Breast epithelium (tissue), 3 donors: ENCODE results near the gene EFNA2.

Experiments used
- CTCF ChIP-seq, 3 donors: fragments of 450-650 bp; IDR thresholded peaks; one replicate each; pipeline ENCODE4 v1.5.1; 2016 to 2017; ENCODE audit warnings: antibody characterized with exemption in 3 of 3, mild to moderate bottlenecking in 3 of 3, moderate library complexity in 3 of 3
- POLR2A ChIP-seq: fragments of 450-650 bp; IDR thresholded peaks from one replicate; pipeline ENCODE4 v1.6.1; 2016; ENCODE audit warnings: antibody characterized with exemption, mild to moderate bottlenecking, moderate library complexity
- POLR2AphosphoS5 ChIP-seq, 3 donors: sonication (generic); formaldehyde crosslinking; IDR thresholded peaks; one replicate each; pipeline ENCODE4 v1.6.1; 2017; ENCODE audit warnings: antibody characterized with exemption in 3 of 3

GRCh38 chr19:1336079-1336684, 50.5 kb downstream of the EFNA2 start:
- TF ChIP-seq CTCF (IDR thresholded peaks at IDR 0.05), result no peak
- no peak for TF ChIP-seq POLR2A
- TF ChIP-seq POLR2AphosphoS5 (IDR thresholded peaks at IDR 0.05), result no peak
